ENCODE data around the gene MYO3B.
"Not testable (repeated sequence)": the region's sequence is repeated elsewhere in the genome, so short reads cannot be mapped to it uniquely, and the experiment has no call there.

Gene MYO3B

DNA sequence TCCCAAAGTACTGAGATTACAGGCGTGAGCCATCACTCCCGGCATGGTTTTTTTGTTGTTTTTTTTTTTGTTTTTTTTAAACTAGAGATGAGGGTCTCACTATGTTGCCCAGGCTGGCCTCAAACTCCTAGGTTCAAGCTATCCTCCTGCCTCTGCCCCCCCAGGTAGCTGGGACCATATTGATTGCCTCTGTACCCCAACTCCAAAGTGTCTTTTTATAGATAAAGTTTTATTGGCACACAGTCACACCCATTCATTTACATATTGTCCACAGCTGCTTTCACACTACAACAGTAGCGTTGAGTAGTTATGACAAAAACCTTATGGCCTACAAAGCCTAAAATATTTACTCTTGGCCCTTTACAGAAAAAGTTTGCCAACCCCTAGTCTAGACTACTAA is 492.0 kb downstream of the MYO3B start:
- no peak for DNase-seq

DNA sequence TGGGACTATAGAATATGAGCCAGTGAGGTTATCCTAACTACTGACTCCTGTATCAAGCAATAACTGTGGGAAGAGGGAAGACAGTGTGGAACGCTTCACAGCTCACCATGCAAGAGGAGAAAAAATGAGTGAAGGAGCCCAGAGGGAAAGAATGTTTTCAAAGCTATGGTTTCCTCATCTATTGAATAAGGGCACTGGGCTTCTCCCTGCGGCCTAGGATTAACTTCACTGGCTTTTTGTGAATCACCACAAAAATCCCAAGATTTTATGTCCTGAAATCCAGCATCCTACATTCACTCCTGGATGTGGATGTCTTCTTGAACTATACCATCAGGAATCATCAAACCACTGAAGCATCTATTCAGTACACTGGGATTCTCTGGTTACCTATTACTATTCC is 492.7 kb downstream of the MYO3B start:
- no peak for DNase-seq

DNA sequence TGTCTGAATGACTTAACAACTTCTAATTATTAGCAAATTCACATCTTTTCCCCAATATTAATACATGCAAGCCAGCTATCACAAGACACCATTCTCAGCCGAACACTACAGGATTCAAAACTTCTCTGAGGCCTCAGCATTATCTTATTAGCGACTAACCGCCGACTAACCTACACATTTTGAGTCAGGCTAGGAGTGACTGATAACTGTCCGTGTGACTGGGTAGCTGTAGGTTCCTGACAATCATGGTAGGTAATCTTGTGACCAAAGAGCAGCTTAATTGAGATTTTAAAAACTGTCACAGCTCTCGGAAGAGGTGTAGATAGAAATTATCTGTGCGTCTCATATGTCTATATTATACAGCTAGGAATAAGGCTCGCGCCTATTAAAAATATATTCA is 493.1 kb downstream of the MYO3B start:
- no peak for DNase-seq

DNA sequence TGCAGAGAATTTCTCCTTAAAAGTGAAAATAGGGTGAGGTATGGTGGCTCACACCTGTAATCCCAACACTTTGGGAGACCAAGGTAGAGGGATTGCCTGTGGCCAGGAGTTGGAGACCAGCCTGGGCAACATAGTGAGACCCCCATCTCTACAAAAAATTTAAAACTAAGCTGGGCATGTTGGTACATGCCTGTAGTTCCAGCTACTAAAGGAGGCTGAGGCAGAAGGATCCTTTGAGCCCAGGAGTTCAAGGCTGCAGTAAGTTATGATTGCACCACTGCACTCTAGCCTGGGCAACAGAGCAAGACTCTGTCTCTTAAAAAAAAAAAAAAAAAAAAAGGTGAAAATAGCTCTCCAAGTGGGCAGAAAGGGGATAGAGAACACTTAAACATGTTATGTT is 496.3 kb downstream of the MYO3B start:
- DNase-seq, result not testable (repeated sequence)

DNA sequence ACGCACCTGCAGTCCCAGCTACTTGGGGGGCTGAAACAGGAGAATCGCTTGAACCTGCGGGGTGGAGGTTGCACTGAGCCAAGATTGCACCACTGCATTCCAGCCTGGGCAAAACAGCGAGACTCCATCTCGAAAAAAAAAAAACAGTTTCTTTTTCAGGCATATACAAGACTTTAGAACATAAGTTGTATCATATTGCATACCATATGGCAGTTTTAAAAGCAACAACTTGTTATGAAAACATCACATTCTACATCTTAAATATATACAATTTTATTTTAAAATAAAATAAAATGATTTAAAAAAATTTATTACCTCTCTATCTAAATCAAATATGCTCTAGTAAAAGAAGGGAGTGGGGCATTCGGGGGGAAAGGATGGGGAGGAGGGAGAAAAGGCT is 497.8 kb downstream of the MYO3B start:
- no peak for DNase-seq

DNA sequence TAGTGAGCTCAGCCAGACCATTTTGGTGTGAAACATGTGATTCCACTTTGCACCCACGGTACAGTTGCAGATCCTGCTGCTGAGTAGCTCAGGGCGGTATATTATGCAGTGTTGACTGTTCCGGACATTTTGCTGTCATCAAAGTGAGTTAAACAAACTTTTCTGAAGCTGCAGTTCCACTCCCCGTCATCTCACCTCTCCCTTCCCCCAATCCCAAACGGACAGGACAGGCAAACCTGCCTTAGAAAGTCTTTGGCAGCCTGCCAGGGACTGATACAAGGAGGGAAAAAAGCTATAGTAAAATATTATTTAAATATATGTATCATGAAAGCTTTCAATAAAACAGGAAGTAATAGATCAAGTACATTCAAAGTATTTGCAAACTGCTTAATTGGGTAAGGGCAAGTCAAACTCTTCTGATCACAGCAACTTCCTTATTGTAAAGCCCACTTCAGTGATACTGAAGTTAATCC is 501.7 kb downstream of the MYO3B start:
- DNase-seq, result no peak

DNA sequence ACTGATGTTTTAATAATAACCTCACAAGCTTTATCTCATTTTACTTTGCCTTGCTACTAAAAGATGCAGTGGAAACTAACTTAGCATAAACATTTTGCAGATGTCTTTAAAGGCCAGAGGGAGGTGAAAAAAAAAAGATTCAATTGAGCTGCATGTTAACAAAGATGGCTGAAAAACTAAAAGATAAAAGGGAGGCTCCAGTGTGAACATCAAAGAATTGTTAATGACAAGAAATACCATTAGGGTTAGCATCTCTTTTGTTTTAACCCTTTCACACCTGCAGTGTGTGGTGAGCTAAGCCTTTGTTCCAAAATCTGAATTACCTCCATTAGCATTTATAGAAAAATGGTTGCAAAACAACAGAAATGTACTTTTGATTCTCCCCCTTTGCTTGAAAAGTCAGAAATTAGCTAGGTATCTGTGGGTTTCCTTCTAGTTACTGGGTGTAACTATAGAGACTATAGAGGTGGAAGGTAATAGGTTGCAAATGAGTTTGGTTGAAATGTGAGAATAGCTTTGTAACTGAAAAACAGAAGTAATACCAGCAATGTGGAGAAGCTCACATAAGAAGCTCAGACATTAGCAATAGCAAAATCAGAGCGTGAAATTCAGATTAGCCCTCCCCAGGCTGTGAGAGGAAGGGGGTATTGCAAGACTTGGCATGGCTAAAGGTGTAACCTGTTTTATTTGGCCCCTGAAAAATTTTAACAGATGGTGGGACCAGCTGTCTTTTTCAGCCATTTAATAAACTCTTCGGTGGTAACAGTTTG is 502.4 kb downstream of the MYO3B start:
- no peak for DNase-seq

DNA sequence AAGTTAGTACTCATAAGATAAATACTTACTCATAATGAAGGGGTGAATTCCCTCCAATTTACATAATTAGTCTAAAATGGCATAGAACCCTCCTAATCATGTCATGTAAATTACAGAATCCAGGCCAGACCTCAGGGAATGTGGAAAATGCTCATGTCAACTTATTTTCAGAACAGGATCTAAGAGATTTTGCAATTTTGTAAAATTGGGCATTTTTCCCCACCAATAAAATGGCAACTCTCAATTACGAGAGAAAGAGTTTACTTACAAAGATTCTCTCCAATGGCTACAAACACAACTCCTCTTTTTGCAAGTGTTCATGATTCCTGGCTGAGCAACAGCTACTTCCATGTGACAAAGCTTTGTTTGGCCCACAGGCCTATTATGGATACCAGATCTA is 503.4 kb downstream of the MYO3B start:
- no peak for DNase-seq

DNA sequence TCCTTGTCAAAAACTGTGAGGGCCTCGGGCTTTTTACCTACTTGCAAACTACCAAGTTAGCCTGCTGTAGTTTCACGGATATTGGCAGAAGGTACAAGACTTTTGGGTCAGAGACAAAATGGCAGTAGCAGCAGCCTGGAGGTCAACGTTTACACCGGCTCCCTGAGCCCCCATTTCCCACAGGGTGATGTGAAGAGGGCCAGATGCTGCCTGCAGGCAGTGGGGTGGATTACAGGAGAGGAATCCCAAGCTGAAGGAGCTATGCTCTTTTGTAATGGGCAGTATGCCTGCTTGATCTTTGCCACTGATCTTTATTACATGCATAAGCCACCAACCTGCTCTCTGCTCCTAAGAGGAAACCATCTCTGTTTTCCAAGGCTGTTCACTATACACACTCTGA is 507.6 kb downstream of the MYO3B start:
- no peak for DNase-seq

DNA sequence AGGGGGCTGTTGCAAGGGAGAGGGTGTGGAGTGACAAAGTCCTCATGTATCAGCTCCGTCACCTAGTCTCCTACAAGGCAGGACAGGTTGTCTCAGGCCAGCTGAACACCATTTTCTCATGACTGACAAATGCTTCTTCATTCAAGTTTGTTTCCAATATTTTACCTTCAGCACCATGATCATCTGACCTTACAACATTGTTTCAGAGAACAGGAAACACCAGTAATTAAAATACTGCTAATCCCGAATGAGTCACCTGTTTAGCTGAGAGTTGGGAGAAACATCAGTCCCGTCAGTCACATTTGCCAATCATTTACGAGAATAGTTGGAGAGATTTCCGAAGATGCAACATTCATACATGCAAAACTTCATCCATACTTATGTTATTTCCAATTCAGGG is 511.5 kb downstream of the MYO3B start:
- no peak for DNase-seq

DNA sequence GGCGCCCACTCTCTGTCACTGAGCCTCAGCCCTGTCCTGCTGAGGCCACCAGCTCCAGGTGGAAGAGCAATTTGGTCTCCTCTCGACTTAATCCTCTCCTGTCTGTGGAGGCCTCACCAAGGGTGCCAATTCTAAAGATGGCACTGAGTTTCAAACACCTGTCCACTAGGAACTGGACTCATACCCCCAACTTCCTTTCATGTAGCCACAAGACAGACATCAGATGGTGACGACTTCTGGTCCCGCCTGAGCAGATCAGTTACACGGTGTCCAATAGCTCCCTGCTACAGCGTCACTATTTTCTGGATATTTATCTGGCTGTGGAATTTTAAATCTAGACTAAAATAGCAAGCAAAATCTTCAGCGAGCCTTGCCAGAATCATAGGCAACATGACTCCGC is 512.7 kb downstream of the MYO3B start:
- DNase-seq, result no peak

DNA sequence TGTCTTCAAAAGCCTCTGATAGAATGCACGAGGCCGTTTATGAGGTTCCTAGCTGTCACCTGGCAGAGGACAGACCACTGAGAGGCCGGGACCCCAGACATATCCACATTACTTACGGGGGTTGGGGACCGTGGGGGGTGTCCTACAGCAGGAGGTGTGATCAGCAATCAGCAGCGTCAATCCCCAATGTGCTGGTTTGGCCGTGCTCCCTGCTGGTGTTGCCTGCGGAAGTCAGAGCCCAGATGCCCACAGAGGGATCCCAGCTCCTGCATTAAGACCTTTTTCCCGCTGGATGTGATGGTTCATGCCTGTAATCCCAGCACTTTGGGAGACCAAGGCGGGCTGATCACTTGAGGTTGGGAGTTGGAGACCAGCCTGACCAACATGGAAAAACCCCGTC is 516.4 kb downstream of the MYO3B start:
- no peak for DNase-seq

DNA sequence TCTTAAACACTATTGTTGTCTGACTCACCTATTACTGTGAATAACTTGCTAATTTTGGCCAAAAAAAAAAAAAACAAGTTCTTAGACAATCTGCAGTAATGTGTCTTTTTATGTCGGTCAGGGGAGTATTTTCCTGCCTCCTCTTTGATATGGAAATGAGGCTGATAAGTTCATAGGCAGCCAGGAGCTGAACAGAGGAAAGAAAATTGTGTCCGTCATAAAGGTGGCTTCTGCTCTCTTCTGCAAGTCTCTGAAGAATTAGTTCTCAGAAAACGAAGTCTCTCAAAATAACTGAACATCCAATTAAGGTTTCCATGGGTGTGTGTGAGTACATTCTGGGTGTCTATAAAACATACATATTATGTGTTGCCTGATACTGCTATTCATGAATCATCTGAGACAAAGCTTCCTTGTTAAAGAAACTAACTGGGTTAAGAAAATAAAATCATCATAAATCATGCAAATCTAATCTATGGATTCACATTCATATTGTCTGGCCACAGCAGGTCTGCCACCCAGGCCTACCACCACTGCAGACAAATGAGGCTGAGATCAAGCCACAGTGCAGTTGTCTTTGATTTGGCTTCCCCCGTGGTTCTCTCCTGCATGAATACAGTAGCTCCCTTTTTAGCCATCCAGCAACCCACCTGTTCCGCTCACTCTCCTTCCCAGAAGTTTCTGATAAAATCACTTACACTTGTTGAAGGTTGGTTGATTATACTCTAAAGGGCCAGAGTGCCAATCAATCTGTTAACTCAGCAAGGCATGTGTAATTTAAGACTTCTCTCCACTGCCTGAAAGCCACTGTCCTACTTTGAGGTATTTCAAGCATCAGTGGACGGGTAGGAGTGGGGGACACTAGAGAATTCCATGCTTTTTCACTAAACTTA is 517.8 kb downstream of the MYO3B start:
- DNase-seq, result no peak

DNA sequence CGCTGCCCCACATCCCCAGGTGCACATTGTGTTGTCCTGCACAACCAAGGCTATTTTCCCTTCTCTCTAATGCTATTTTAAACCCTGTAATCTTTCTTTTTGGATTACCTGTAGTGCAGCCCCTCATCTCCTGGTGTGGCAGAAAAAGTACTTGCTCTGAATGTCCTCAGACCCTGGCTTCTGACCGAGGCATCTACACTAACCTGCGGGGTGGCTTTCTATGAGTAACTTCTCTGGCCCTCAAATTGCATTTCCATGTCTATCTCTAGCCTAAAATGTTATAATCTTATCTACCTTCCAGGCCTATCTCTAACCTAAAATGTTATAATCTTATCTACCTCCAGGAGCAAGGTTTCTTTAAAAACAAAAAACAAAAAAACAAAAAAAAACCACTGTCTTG is 519.0 kb downstream of the MYO3B start:
- DNase-seq, result no peak

DNA sequence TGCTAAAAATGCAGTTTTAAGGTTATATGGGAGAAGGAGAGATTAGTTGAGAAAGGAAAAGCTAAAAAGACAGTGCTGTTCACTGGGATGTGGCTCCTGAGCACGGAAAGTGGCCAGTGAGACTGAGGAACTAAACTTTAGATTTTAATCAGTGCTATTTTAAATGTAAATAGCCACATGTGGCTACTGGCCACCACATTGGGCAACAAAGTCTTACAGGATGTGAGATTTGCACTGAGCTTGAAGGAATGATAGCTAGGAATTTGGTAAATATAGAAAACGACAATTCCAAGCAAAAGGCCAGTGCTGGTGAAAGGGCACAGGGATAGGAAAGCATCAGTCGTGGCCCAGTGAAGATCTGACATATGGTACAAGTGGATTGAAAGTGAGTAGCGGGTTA is 523.1 kb downstream of the MYO3B start:
- DNase-seq, result no peak

DNA sequence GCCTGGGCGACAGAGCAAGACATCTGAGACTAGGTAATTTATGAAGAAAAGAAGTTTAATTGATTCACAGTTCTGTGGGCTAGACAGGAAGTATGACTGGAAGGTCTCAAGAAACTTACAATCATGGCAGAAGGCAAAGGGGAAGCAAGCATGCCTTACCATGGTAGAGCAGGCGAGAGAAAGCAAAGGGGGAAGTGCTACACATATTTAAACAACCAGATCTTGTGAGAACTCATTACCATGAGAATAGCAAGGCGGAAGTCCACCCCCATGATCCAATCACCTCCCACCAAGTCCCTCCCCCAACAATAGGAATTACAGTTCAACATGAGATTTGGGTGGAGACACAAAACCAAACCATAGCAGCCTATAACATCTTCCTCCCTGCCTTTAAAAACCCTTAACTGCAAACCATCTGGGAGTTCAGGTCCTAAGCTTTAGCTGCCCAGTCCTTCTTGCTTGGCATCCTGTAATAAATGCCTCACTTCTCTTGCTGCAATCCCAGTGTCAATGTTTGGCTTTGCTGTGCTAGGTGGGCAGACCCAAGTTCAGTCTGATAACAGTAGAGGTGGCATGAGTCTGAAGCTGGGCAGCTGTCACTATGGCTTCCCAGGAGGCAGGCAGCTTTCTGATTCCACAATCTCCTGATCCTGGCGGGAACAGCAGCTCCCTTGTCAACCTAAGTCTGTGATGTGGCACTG is 526.0 kb downstream of the MYO3B start:
- DNase-seq, result no peak

All from left hindlimb (tissue), 1 donor.